ENCODE results near the gene PRIMA1. TPM values are rescaled to one million over a fixed set of nuclear protein-coding genes. Genes with fewer than 3 reads are reported as not detected.

The PRIMA1 gene
- total RNA-seq, 1 donor from 2014 or later = not detected

- intact Hi-C loops (cut with micrococcal nuclease) = loop anchor here (10.0 kb wide), 1 partner anchor 150 kb away; no protein-coding TSS in a partner anchor
- H3K27me3 Mint-ChIP-seq (ENCODE audit: insufficient read depth) = peaks cover 3% of the 10 kb centered on the region
- DNase-seq (ENCODE audit: low spot score) = no peak
- no peak overlapping the region for H3K4me3 Mint-ChIP-seq
- H3K4me1 Mint-ChIP-seq (ENCODE audit: low read depth) = no peaks in the 10 kb centered on the region
- H3K36me3 Mint-ChIP-seq (ENCODE audit: low read depth) = no peaks in the 10 kb centered on the region
- H3K9me3 Mint-ChIP-seq = no peaks in the 10 kb centered on the region
- no peak overlapping the region for H3K27ac Mint-ChIP-seq
These were observed 43.4 kb downstream of the PRIMA1 start for GRCh38 chr14:93744876-93745275.

GRCh38 chr14:93744176-93744575, 44.1 kb downstream of the PRIMA1 start:
- DNase-seq (ENCODE audit: low spot score) = no peak
- intact Hi-C loops (cut with micrococcal nuclease) = loop anchor here (10.0 kb wide), 1 partner anchor 151 kb away; no protein-coding TSS in a partner anchor
- Mint-ChIP-seq H3K27me3 (ENCODE audit: insufficient read depth) (peaks cover 3% of the 10 kb centered on the region), H3K36me3 (ENCODE audit: low read depth) (no peaks in the 10 kb centered on the region), H3K27ac (no peak overlapping the region), H3K4me3 (no peak overlapping the region), H3K9me3 (no peaks in the 10 kb centered on the region), H3K4me1 (ENCODE audit: low read depth) (no peaks in the 10 kb centered on the region)

GRCh38 chr14:93743270-93744060, 44.8 kb downstream of the PRIMA1 start:
- no peaks in the 10 kb centered on the region for H3K9me3 Mint-ChIP-seq
- H3K4me1 Mint-ChIP-seq (ENCODE audit: low read depth) = no peaks in the 10 kb centered on the region
- DNase-seq (ENCODE audit: low spot score) = no peak
- H3K27me3 Mint-ChIP-seq (ENCODE audit: insufficient read depth) = peaks cover 3% of the 10 kb centered on the region
- H3K4me3 Mint-ChIP-seq = no peak overlapping the region
- intact Hi-C loops (cut with micrococcal nuclease) = loop anchor here (10.0 kb wide), 1 partner anchor 151 kb away; no protein-coding TSS in a partner anchor
- no peak overlapping the region for H3K27ac Mint-ChIP-seq
- H3K36me3 Mint-ChIP-seq (ENCODE audit: low read depth) = no peaks in the 10 kb centered on the region

- Mint-ChIP-seq H3K4me1 (ENCODE audit: low read depth) (no peaks in the 10 kb centered on the region), H3K9me3 (no peaks in the 10 kb centered on the region), H3K4me3 (no peak overlapping the region), H3K27me3 (ENCODE audit: insufficient read depth) (peaks cover 3% of the 10 kb centered on the region), H3K36me3 (ENCODE audit: low read depth) (no peaks in the 10 kb centered on the region), H3K27ac (no peak overlapping the region)
- intact Hi-C loops (cut with micrococcal nuclease) = loop anchor here (10.0 kb wide), 1 partner anchor 152 kb away; no protein-coding TSS in a partner anchor
- no peak for DNase-seq (ENCODE audit: low spot score)
These were observed 45.5 kb downstream of the PRIMA1 start for GRCh38 chr14:93742761-93743160.

GRCh38 chr14:93741556-93742230, 46.6 kb downstream of the PRIMA1 start:
- DNase-seq (ENCODE audit: low spot score) = no peak
- Mint-ChIP-seq H3K27ac (no peak overlapping the region), H3K4me3 (no peak overlapping the region), H3K27me3 (ENCODE audit: insufficient read depth) (peaks cover 3% of the 10 kb centered on the region), H3K36me3 (ENCODE audit: low read depth) (no peaks in the 10 kb centered on the region), H3K4me1 (ENCODE audit: low read depth) (no peaks in the 10 kb centered on the region), H3K9me3 (no peaks in the 10 kb centered on the region)
- intact Hi-C loops (cut with micrococcal nuclease) = loop anchor here (10.0 kb wide), 1 partner anchor 153 kb away; no protein-coding TSS in a partner anchor

GRCh38 chr14:93737634-93738033, 50.7 kb downstream of the PRIMA1 start:
- intact Hi-C loops (cut with micrococcal nuclease) = no loop called here
- Mint-ChIP-seq H3K4me1 (ENCODE audit: low read depth) (no peaks in the 10 kb centered on the region), H3K9me3 (no peaks in the 10 kb centered on the region), H3K27me3 (ENCODE audit: insufficient read depth) (no peaks in the 10 kb centered on the region), H3K36me3 (ENCODE audit: low read depth) (no peaks in the 10 kb centered on the region), H3K4me3 (no peak overlapping the region), H3K27ac (no peak overlapping the region)
- DNase-seq (ENCODE audit: low spot score) = no peak

- H3K4me3 Mint-ChIP-seq = no peak overlapping the region
- H3K4me1 Mint-ChIP-seq (ENCODE audit: low read depth) = no peaks in the 10 kb centered on the region
- DNase-seq (ENCODE audit: low spot score) = no peak
- no peaks in the 10 kb centered on the region for H3K9me3 Mint-ChIP-seq
- H3K27me3 Mint-ChIP-seq (ENCODE audit: insufficient read depth) = no peaks in the 10 kb centered on the region
- intact Hi-C loops (cut with micrococcal nuclease) = no loop called here
- no peaks in the 10 kb centered on the region for H3K36me3 Mint-ChIP-seq (ENCODE audit: low read depth)
- H3K27ac Mint-ChIP-seq = no peak overlapping the region
These were observed 51.8 kb downstream of the PRIMA1 start for GRCh38 chr14:93736378-93737014.

GRCh38 chr14:93735206-93735605, 53.1 kb downstream of the PRIMA1 start:
- H3K27me3 Mint-ChIP-seq (ENCODE audit: insufficient read depth) = no peaks in the 10 kb centered on the region
- H3K27ac Mint-ChIP-seq = no peak overlapping the region
- intact Hi-C loops (cut with micrococcal nuclease) = no loop called here
- H3K36me3 Mint-ChIP-seq (ENCODE audit: low read depth) = no peaks in the 10 kb centered on the region
- no peaks in the 10 kb centered on the region for H3K4me1 Mint-ChIP-seq (ENCODE audit: low read depth)
- H3K9me3 Mint-ChIP-seq = no peaks in the 10 kb centered on the region
- DNase-seq (ENCODE audit: low spot score) = no peak
- no peak overlapping the region for H3K4me3 Mint-ChIP-seq

- Mint-ChIP-seq H3K27me3 (ENCODE audit: insufficient read depth) (no peaks in the 10 kb centered on the region), H3K9me3 (no peaks in the 10 kb centered on the region), H3K36me3 (ENCODE audit: low read depth) (no peaks in the 10 kb centered on the region), H3K27ac (no peak overlapping the region), H3K4me1 (ENCODE audit: low read depth) (no peaks in the 10 kb centered on the region), H3K4me3 (no peak overlapping the region)
- DNase-seq (ENCODE audit: low spot score) = no peak
- intact Hi-C loops (cut with micrococcal nuclease) = no loop called here
These were observed 54.0 kb downstream of the PRIMA1 start for GRCh38 chr14:93734086-93734822.

- Mint-ChIP-seq H3K27ac (no peak overlapping the region), H3K4me1 (ENCODE audit: low read depth) (no peaks in the 10 kb centered on the region), H3K9me3 (no peaks in the 10 kb centered on the region), H3K27me3 (ENCODE audit: insufficient read depth) (no peaks in the 10 kb centered on the region), H3K4me3 (no peak overlapping the region), H3K36me3 (ENCODE audit: low read depth) (no peaks in the 10 kb centered on the region)
- no peak for DNase-seq (ENCODE audit: low spot score)
- intact Hi-C loops (cut with micrococcal nuclease) = no loop called here
These were observed 54.7 kb downstream of the PRIMA1 start for GRCh38 chr14:93733631-93734030.

- Mint-ChIP-seq H3K4me1 (ENCODE audit: low read depth) (no peaks in the 10 kb centered on the region), H3K4me3 (no peak overlapping the region), H3K27me3 (ENCODE audit: insufficient read depth) (no peaks in the 10 kb centered on the region), H3K36me3 (ENCODE audit: low read depth) (no peaks in the 10 kb centered on the region), H3K27ac (no peak overlapping the region), H3K9me3 (no peaks in the 10 kb centered on the region)
- no peak for DNase-seq (ENCODE audit: low spot score)
- intact Hi-C loops (cut with micrococcal nuclease) = no loop called here
These were observed 55.1 kb downstream of the PRIMA1 start for GRCh38 chr14:93733231-93733630.

- DNase-seq (ENCODE audit: low spot score) = no peak
- intact Hi-C loops (cut with micrococcal nuclease) = no loop called here
- Mint-ChIP-seq H3K4me3 (no peak overlapping the region), H3K27ac (no peak overlapping the region), H3K9me3 (no peaks in the 10 kb centered on the region), H3K27me3 (ENCODE audit: insufficient read depth) (no peaks in the 10 kb centered on the region), H3K4me1 (ENCODE audit: low read depth) (no peaks in the 10 kb centered on the region), H3K36me3 (ENCODE audit: low read depth) (no peaks in the 10 kb centered on the region)
These were observed 55.8 kb downstream of the PRIMA1 start for GRCh38 chr14:93732524-93732923.

Measured in activated T-helper 1 cell treated with anti-CD3 and anti-CD28 coated beads, Interleukin-12 subunit alpha, Interleukin-12 subunit beta, Interleukin-2, Interleukin-4 antibody, amounts not matched to agents 30 ng/mL and 10 ng/mL and 1 ng/mL, durations not matched to agents 14 hours and 24 hours and 36 hours (primary cell).